ENCODE results near the gene SYNM. TPM values are rescaled to one million over a fixed set of nuclear protein-coding genes. Genes with fewer than 3 reads are reported as not detected.

SYNM gene
- total and polyA plus RNA-seq, 7 donors = 0.69 to 1,357 (median 731) TPM

GRCh38 chr15:99148851-99149276 lies 44.0 kb downstream of the SYNM start:
- Histone ChIP-seq H3K27ac (peak overlapping the region; percentile 90 to 100 (median 96)), H3K4me1 (peaks cover 0 to 53% (median 47%) of the 10 kb centered on the region in 4 donors), H3K27me3 (no peaks in the 10 kb centered on the region), H3K9me3 (no peaks in the 10 kb centered on the region), H3K4me3 (no peak overlapping the region), H3K36me3 (peaks cover 0 to 4% (median 0%) of the 10 kb centered on the region in 4 donors)
- TF ChIP-seq CTCF (IDR thresholded peaks at IDR 0.05) (no peak), POLR2AphosphoS5 (IDR thresholded peaks at IDR 0.05) (peak in 3 of 4 donors; percentile 39 to 60 (median 59))
- WGBS, 2 donors = 86 to 93% methylated on average over 7 of the region's 7 CpGs
- intact Hi-C loops (cut with DNase I) = no loop called here
- peak; percentile 77 for DNase-seq

- peaks cover 0 to 48% (median 42%) of the 10 kb centered on the region in 4 donors for H3K4me1 ChIP-seq
- no peak overlapping the region for H3K4me3 ChIP-seq
- H3K27ac ChIP-seq = peak overlapping the region; percentile 90 to 100 (median 96)
- no peaks in the 10 kb centered on the region for H3K9me3 ChIP-seq
- intact Hi-C loops (cut with DNase I) = no loop called here
- peaks cover 0 to 4% (median 0%) of the 10 kb centered on the region in 4 donors for H3K36me3 ChIP-seq
- TF ChIP-seq CTCF (IDR thresholded peaks at IDR 0.05) (no peak), EP300 (IDR thresholded peaks at IDR 0.05) (no peak), POLR2A (IDR thresholded peaks at IDR 0.05) (no peak), POLR2AphosphoS5 (IDR thresholded peaks at IDR 0.05) (no peak)
- no peak for DNase-seq
- no peaks in the 10 kb centered on the region for H3K27me3 ChIP-seq
- WGBS, 2 donors = 96% methylated on average over 4 of the region's 4 CpGs
Observed at GRCh38 chr15:99149366-99149765, 44.5 kb downstream of the SYNM start.

GRCh38 chr15:99151156-99151555 lies 46.3 kb downstream of the SYNM start:
- intact Hi-C loops (cut with DNase I) = no loop called here
- peaks cover 0 to 4% (median 0%) of the 10 kb centered on the region in 4 donors for H3K36me3 ChIP-seq
- no peaks in the 10 kb centered on the region for H3K9me3 ChIP-seq
- H3K4me1 ChIP-seq = peaks cover 0 to 30% (median 25%) of the 10 kb centered on the region in 4 donors
- H3K27me3 ChIP-seq = no peaks in the 10 kb centered on the region
- DNase-seq = no peak
- H3K4me3 ChIP-seq = no peak overlapping the region
- WGBS, 2 donors = 79 to 85% methylated on average over 2 of the region's 2 CpGs
- TF ChIP-seq POLR2A (IDR thresholded peaks at IDR 0.05) = no peak
- no peak for TF ChIP-seq EP300 (IDR thresholded peaks at IDR 0.05)
- TF ChIP-seq CTCF (IDR thresholded peaks at IDR 0.05) = no peak
- TF ChIP-seq POLR2AphosphoS5 (IDR thresholded peaks at IDR 0.05) = no peak
- H3K27ac ChIP-seq = peak overlapping the region in 2 of 4 donors; percentile 96 to 100

- no peaks in the 10 kb centered on the region for H3K9me3 ChIP-seq
- TF ChIP-seq EP300 (IDR thresholded peaks at IDR 0.05) = no peak
- no peak for TF ChIP-seq POLR2AphosphoS5 (IDR thresholded peaks at IDR 0.05)
- TF ChIP-seq CTCF (IDR thresholded peaks at IDR 0.05) = no peak
- TF ChIP-seq POLR2A (IDR thresholded peaks at IDR 0.05) = no peak
- intact Hi-C loops (cut with DNase I) = no loop called here
- H3K36me3 ChIP-seq = peaks cover 0 to 4% (median 0%) of the 10 kb centered on the region in 4 donors
- no peaks in the 10 kb centered on the region for H3K27me3 ChIP-seq
- 78 to 90% methylated on average over 6 of the region's 6 CpGs for WGBS, 2 donors
- peaks cover 0 to 24% (median 21%) of the 10 kb centered on the region in 4 donors for H3K4me1 ChIP-seq
- H3K4me3 ChIP-seq = no peak overlapping the region
- no peak for DNase-seq
- H3K27ac ChIP-seq = no peak overlapping the region
Observed at GRCh38 chr15:99153026-99153535, 48.2 kb downstream of the SYNM start.

- TF ChIP-seq POLR2AphosphoS5 (IDR thresholded peaks at IDR 0.05) = no peak
- Histone ChIP-seq H3K9me3 (no peaks in the 10 kb centered on the region), H3K36me3 (peaks cover 0 to 11% (median 0%) of the 10 kb centered on the region in 4 donors), H3K4me1 (peaks cover 0 to 14% (median 10%) of the 10 kb centered on the region in 4 donors), H3K27ac (no peak overlapping the region), H3K27me3 (no peaks in the 10 kb centered on the region), H3K4me3 (no peak overlapping the region)
- no peak for DNase-seq
- WGBS, 2 donors = 25 to 72% methylated on average over 2 of the region's 2 CpGs
- intact Hi-C loops (cut with DNase I) = no loop called here
Observed at GRCh38 chr15:99154271-99154670, 49.4 kb downstream of the SYNM start.
